ENCODE measurements around the gene GGCT. TPM values are rescaled to one million over a fixed set of nuclear protein-coding genes. Genes with fewer than 3 reads are reported as not detected.

GGCT gene
- total RNA-seq, 3 donors from 2014 or later, result 25.3 to 59.6 (median 44.6) TPM

DNA sequence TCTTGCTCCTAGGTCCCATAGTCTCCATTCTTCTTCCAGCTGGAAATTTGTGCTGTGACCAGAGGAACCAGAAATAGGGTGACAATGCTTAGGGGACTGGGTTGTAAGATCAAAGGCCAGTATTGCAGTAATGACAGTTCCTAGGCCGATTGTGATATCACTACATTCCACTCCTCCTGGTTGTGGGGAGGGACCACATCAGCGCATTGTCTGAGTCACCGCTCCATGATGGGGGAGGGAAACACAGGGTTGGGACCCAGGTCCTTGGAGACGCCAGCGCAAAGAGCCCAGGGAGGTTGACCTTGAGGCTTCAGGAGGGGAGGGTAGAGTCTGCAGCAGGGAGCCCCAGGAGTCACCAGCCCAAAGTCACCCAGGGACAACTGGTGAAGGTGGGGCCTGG, 20.8 kb upstream of the GGCT start:
- H3K36me3 ChIP-seq, result no peaks in the 10 kb centered on the region
- no peaks in the 10 kb centered on the region for H3K9me3 ChIP-seq
- no peaks in the 10 kb centered on the region for H3K27me3 ChIP-seq
- no peaks in the 10 kb centered on the region for H3K4me1 ChIP-seq
- H3K4me3 ChIP-seq, result no peak overlapping the region
- no peak for TF ChIP-seq POLR2A (IDR thresholded peaks at IDR 0.05)
- TF ChIP-seq, protein P1, sequence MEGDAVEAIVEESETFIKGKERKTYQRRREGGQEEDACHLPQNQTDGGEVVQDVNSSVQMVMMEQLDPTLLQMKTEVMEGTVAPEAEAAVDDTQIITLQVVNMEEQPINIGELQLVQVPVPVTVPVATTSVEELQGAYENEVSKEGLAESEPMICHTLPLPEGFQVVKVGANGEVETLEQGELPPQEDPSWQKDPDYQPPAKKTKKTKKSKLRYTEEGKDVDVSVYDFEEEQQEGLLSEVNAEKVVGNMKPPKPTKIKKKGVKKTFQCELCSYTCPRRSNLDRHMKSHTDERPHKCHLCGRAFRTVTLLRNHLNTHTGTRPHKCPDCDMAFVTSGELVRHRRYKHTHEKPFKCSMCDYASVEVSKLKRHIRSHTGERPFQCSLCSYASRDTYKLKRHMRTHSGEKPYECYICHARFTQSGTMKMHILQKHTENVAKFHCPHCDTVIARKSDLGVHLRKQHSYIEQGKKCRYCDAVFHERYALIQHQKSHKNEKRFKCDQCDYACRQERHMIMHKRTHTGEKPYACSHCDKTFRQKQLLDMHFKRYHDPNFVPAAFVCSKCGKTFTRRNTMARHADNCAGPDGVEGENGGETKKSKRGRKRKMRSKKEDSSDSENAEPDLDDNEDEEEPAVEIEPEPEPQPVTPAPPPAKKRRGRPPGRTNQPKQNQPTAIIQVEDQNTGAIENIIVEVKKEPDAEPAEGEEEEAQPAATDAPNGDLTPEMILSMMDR (IDR thresholded peaks at IDR 0.05), result no peak
- TF ChIP-seq POLR2AphosphoS5 (IDR thresholded peaks at IDR 0.05), result no peak
- intact Hi-C loops (cut with DNase I; ENCODE audit: low total_unique reads), result no loop called here
- no peak overlapping the region for H3K27ac ChIP-seq
- no peak for DNase-seq (ENCODE audit: low spot score in 2 of 2)

DNA sequence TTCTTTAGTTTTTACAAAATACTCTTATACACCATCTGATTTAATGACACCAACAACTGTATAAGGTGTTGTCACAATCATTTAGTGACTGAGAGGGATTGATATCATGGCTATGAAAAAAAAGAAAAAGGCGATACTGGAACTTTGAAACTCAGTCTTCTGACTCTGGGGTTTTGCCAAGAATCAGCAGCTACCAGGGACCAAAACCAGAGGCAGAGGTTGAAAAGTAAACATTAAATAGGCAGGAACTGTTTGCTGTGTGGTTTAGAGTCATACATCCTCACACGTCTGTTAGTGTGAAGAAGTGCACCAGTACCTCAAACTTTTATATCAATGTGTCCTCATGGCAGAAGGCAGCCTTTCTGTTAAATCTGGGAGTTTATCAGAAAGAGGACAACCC, 19.9 kb upstream of the GGCT start:
- H3K27ac ChIP-seq, result peak overlapping the region; percentile 41 to 67
- no peaks in the 10 kb centered on the region for H3K9me3 ChIP-seq
- no peak overlapping the region for H3K4me3 ChIP-seq
- no peaks in the 10 kb centered on the region for H3K4me1 ChIP-seq
- DNase-seq (ENCODE audit: low spot score in 2 of 2), result no peak
- TF ChIP-seq POLR2A (IDR thresholded peaks at IDR 0.05), result no peak
- TF ChIP-seq, protein P1 (IDR thresholded peaks at IDR 0.05), result no peak
- no peak for TF ChIP-seq POLR2AphosphoS5 (IDR thresholded peaks at IDR 0.05)
- no peaks in the 10 kb centered on the region for H3K36me3 ChIP-seq
- intact Hi-C loops (cut with DNase I; ENCODE audit: low total_unique reads), result no loop called here
- no peaks in the 10 kb centered on the region for H3K27me3 ChIP-seq

DNA sequence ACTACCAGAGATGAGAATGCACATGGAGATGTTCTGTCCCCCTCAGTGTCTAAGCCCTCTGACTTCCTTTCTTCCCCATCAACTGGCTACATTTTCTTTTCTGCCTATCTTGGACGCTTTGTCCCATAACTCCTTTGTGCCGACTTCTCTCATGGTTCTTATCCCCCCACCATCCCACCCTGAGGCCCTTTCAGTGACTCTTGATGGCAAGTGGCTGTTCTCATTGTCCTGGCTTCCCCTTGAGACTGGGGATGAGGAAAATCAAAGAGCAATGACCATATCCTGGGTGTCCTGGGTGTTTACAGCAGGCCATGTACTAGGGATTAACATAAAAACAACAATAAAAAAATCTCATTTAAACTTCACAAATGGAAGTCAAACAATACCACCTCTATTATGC, 18.8 kb upstream of the GGCT start:
- no peaks in the 10 kb centered on the region for H3K27me3 ChIP-seq
- intact Hi-C loops (cut with DNase I; ENCODE audit: low total_unique reads), result no loop called here
- H3K36me3 ChIP-seq, result no peaks in the 10 kb centered on the region
- no peak overlapping the region for H3K4me3 ChIP-seq
- peaks cover 0 to 5% of the 10 kb centered on the region in 2 donors for H3K4me1 ChIP-seq
- H3K27ac ChIP-seq, result no peak overlapping the region
- H3K9me3 ChIP-seq, result no peaks in the 10 kb centered on the region
- no peak for DNase-seq (ENCODE audit: low spot score in 2 of 2)
- TF ChIP-seq POLR2A (IDR thresholded peaks at IDR 0.05) (no peak), POLR2AphosphoS5 (IDR thresholded peaks at IDR 0.05) (no peak)
- TF ChIP-seq, protein P1 (IDR thresholded peaks at IDR 0.05), result no peak

DNA sequence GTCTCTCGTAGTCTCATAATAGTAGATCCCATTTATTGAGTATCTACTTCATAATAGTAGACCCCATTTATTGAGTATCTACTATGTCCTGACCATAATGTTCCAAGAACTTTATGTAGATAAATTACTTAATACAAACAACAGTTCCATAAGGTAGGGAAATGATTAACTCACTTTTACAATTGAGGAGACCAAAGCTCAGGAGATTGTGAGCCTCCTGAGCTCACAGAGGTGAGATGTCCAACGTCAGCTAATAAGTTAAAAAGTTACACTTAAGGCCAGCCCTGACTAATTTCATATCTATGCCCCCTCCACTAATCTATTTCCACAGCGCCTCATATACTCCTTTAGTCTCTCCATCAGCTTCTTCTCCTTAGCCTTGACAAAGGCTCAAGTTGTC, 17.5 kb upstream of the GGCT start:
- Histone ChIP-seq H3K36me3 (no peaks in the 10 kb centered on the region), H3K4me1 (peaks cover 0 to 5% of the 10 kb centered on the region in 2 donors), H3K9me3 (no peaks in the 10 kb centered on the region), H3K27me3 (no peaks in the 10 kb centered on the region), H3K4me3 (no peak overlapping the region), H3K27ac (peak overlapping the region; percentile 66 to 67)
- intact Hi-C loops (cut with DNase I; ENCODE audit: low total_unique reads), result no loop called here
- DNase-seq (ENCODE audit: low spot score in 2 of 2), result no peak
- no peak for TF ChIP-seq POLR2AphosphoS5 (IDR thresholded peaks at IDR 0.05)
- TF ChIP-seq, protein P1 (IDR thresholded peaks at IDR 0.05), result no peak
- TF ChIP-seq POLR2A (IDR thresholded peaks at IDR 0.05), result no peak

DNA sequence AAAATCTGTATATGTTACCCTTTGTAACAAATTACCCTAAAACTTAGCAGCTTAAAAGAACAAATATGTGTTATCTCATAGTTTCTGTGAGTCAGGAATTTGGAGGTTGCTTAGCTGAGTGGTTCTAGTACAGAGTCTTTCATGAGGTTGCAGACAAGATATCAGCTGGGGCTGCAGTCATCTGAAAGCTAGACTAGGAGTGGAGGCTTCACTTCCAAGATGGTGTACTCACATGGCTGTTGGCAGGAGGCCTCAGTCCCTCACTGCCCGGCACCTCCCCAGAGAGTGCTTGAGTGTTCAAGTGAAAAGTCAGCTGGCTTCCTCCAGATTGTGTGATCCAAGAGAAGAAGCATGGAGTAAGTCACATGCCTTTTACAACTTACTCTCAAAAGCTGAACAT, 16.9 kb upstream of the GGCT start:
- H3K36me3 ChIP-seq, result no peaks in the 10 kb centered on the region
- intact Hi-C loops (cut with DNase I; ENCODE audit: low total_unique reads), result no loop called here
- H3K4me1 ChIP-seq, result peaks cover 0 to 5% of the 10 kb centered on the region in 2 donors
- H3K27me3 ChIP-seq, result no peaks in the 10 kb centered on the region
- DNase-seq (ENCODE audit: low spot score in 2 of 2), result no peak
- no peaks in the 10 kb centered on the region for H3K9me3 ChIP-seq
- TF ChIP-seq, protein P1 (IDR thresholded peaks at IDR 0.05), result no peak
- no peak for TF ChIP-seq POLR2AphosphoS5 (IDR thresholded peaks at IDR 0.05)
- TF ChIP-seq POLR2A (IDR thresholded peaks at IDR 0.05), result no peak
- no peak overlapping the region for H3K4me3 ChIP-seq
- H3K27ac ChIP-seq, result peak overlapping the region; percentile 66 to 67
